D721Med (cell line): Measurements from ENCODE around the gene GMEB2.
"Not testable (repeated sequence)": the region's sequence is repeated elsewhere in the genome, so short reads cannot be mapped to it uniquely, and the experiment has no call there.

ENCODE experiments used
- DNase-seq: peaks from one replicate; pipeline ENCODE4 v3.0.0; 2011; ENCODE audit warnings: low spot score; ENCODE audit not compliant: insufficient read length
- FAIRE-seq: peaks from 2 replicates; lab custom pipeline; 2011; peaks lifted over from hg19 to GRCh38; lab: Jason Lieb, UNC
- CTCF ChIP-seq: IDR thresholded peaks from 2 replicates; pipeline ENCODE4 v1.5.1; 2012; ENCODE audit warnings: mild to moderate bottlenecking, control low read depth; ENCODE audit not compliant: insufficient read depth; ENCODE audit errors: missing control alignments

GMEB2 gene

GRCh38 chr20:63610581-63611435, 16.1 kb downstream of the GMEB2 start:
- DNase-seq (no peak), FAIRE-seq (no peak)

GRCh38 chr20:63606686-63607085, 20.2 kb downstream of the GMEB2 start:
- DNase-seq (no peak), FAIRE-seq (no peak)
- TF ChIP-seq CTCF: no peak

More at GRCh38 chr20:63610581-63611435, 16.1 kb downstream of the GMEB2 start:
- no peak for TF ChIP-seq CTCF

- no peak for FAIRE-seq
- DNase-seq: no peak
- no peak for TF ChIP-seq CTCF
Measured at GRCh38 chr20:63602321-63602720, 24.6 kb downstream of the GMEB2 start.

- DNase-seq, FAIRE-seq: not testable (repeated sequence)
Measured at GRCh38 chr20:63601679-63602078, 25.2 kb downstream of the GMEB2 start.

- TF ChIP-seq CTCF: no peak
- DNase-seq (no peak), FAIRE-seq (no peak)
Measured at GRCh38 chr20:63599396-63600050, 27.4 kb downstream of the GMEB2 start.

GRCh38 chr20:63598479-63599395, 28.2 kb downstream of the GMEB2 start:
- FAIRE-seq: no peak

More at GRCh38 chr20:63598479-63599395, 28.2 kb downstream of the GMEB2 start:
- DNase-seq: no peak
- TF ChIP-seq CTCF: no peak
